ENCODE results near the gene RNASE9.
A peak's percentile ranks its signal among the peaks of the same experiment; 100 is the strongest.

The RNASE9 gene

DNA sequence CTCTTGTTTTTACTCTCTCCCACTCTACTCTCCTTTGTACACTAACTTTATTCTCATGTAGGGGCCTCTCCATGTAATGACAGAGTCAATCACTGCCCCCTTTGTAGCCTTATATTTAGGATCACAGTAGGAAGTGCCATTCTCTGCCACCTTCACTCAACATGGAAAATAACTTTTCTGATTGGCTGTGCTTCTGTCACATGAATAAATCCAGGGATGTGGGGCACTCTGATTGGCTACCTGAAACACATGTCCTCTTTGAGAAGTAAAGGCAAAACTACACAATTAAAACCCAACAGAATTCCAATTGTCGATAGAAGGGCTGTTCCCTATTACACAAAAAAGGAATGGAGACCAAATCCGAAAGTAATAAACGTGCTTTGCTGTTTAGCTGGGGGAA lies at the start of gene RNASE9:
Gene RNASE9 (minus strand): TSS at position 87 of the 400 bp plus-strand sequence.
- Histone ChIP-seq H3K4me3 (ENCODE audit: low read length) (no peak within 1 kb of the TSS), H3K27me3 (ENCODE audit: low read depth, low read length) (no peaks in the 10 kb centered on the region), H3K27ac (ENCODE audit: low read length) (no peak within 1 kb of the TSS), H3K36me3 (replicated peaks; ENCODE audit: low read depth, low read length) (no peaks in the 10 kb centered on the region), H3K79me2 (ENCODE audit: low read length) (no peaks in the 10 kb centered on the region), H3K9me3 (ENCODE audit: insufficient read depth, low read length) (no peaks in the 10 kb centered on the region), H3K9ac (ENCODE audit: low read length) (no peak within 1 kb of the TSS), H4K20me1 (ENCODE audit: insufficient read depth, low read length) (no peaks in the 10 kb centered on the region), H3K4me1 (ENCODE audit: low read length) (no peaks in the 10 kb centered on the region), H3K4me2 (ENCODE audit: low read length) (no peak within 1 kb of the TSS), H2AFZ (ENCODE audit: low read depth, low read length) (no peak within 1 kb of the TSS)
- TF ChIP-seq, protein P1, sequence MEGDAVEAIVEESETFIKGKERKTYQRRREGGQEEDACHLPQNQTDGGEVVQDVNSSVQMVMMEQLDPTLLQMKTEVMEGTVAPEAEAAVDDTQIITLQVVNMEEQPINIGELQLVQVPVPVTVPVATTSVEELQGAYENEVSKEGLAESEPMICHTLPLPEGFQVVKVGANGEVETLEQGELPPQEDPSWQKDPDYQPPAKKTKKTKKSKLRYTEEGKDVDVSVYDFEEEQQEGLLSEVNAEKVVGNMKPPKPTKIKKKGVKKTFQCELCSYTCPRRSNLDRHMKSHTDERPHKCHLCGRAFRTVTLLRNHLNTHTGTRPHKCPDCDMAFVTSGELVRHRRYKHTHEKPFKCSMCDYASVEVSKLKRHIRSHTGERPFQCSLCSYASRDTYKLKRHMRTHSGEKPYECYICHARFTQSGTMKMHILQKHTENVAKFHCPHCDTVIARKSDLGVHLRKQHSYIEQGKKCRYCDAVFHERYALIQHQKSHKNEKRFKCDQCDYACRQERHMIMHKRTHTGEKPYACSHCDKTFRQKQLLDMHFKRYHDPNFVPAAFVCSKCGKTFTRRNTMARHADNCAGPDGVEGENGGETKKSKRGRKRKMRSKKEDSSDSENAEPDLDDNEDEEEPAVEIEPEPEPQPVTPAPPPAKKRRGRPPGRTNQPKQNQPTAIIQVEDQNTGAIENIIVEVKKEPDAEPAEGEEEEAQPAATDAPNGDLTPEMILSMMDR (IDR thresholded peaks at IDR 0.05; ENCODE audit: low read depth, low read length): no peak
- TF ChIP-seq EZH2phosphoT487 (IDR thresholded peaks at IDR 0.05; ENCODE audit: low read depth): no peak

DNA sequence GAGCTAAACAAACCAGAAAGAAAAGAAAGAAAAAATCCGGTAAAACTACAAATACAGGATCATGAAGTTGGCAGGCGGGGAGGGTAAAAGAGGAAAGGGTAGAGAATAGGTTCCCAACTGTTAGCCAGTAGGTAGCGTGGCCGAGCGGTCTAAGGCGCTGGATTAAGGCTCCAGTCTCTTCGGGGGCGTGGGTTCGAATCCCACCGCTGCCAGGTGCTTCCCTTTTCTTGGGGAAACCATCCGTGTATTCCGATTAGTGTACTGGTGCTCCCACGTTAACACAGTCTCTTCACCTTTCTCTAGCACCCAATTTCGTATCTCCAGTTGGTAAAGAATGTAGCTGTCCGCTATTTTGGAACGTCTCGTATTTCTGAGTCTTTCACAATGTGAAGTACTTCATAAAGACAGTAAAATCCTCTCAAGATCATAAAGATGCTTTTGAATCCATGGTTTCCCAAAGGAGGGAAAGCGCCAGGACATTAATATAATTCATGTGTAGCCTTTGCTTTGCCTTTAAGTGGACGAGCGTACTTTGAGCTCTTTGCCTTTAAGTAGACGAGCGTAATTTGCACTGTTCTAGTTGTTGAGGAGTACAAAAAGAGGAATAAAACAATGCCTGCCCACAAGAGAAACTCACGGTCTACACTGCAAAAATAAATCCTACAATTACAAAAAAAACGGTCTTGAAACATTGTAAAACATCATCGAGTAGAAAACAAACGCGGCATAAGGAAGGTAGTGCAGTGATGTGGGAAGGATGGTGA lies 49.3 kb upstream of the RNASE9 start:
- no peaks in the 10 kb centered on the region for H3K9me3 ChIP-seq (ENCODE audit: insufficient read depth, low read length)
- H3K79me2 ChIP-seq (ENCODE audit: low read length): no peaks in the 10 kb centered on the region
- H3K4me3 ChIP-seq (ENCODE audit: low read length): peak overlapping the region; percentile 84
- H3K4me2 ChIP-seq (ENCODE audit: low read length): peak overlapping the region; percentile 87
- peak overlapping the region; percentile 33 for H3K27ac ChIP-seq (ENCODE audit: low read length)
- TF ChIP-seq EZH2phosphoT487 (IDR thresholded peaks at IDR 0.05; ENCODE audit: low read depth): no peak
- TF ChIP-seq, protein P1 (IDR thresholded peaks at IDR 0.05; ENCODE audit: low read depth, low read length): no peak
- H3K27me3 ChIP-seq (ENCODE audit: low read depth, low read length): peaks cover 10% of the 10 kb centered on the region
- H3K9ac ChIP-seq (ENCODE audit: low read length): peak overlapping the region; percentile 70
- H3K4me1 ChIP-seq (ENCODE audit: low read length): peaks cover 53% of the 10 kb centered on the region
- H3K36me3 ChIP-seq (replicated peaks; ENCODE audit: low read depth, low read length): no peaks in the 10 kb centered on the region
- peaks cover 5% of the 10 kb centered on the region for H4K20me1 ChIP-seq (ENCODE audit: insufficient read depth, low read length)
- H2AFZ ChIP-seq (ENCODE audit: low read depth, low read length): peak overlapping the region; percentile 78

DNA sequence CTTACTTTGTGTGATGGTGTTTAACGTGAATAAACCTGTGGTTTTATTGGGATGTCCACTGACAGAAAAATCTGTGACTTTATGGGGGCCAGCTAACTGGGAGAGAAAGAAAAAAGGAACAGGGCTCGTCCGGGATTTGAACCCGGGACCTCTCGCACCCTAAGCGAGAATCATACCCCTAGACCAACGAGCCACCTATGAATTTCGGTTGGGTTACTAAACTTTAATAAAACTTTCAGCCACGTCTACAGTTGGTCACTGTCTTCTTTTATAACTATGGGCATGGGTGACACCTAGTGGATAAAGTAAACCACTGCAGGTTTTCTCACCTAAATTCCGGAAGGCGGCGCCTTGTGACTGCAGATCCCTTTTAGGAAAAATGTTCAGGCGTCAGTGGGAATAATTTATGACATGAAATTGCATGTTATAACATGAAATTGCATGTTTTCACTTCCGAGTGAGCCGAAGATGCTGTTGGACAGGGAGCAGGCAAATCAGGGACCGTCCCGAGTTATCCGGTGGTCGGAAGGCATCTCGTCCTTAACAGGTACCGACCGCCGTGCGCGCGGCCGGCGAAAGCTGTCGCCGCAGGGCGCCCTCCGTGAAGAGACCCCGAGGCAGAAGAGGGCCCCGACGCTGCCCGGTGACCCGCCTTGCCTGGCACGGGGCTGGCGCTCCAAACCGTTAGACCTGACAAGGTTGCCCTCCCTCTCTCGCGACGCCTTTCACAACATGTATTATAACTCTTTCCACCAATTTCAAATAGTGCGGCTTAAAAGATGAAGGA lies 48.6 kb upstream of the RNASE9 start:
- H3K27ac ChIP-seq (ENCODE audit: low read length): peak overlapping the region; percentile 33
- H3K79me2 ChIP-seq (ENCODE audit: low read length): no peaks in the 10 kb centered on the region

More for the DNA sequence above, 48.6 kb upstream of the RNASE9 start:
- no peak for TF ChIP-seq EZH2phosphoT487 (IDR thresholded peaks at IDR 0.05; ENCODE audit: low read depth)
- TF ChIP-seq, protein P1 (IDR thresholded peaks at IDR 0.05; ENCODE audit: low read depth, low read length): peak; percentile 100
- Histone ChIP-seq H3K4me3 (ENCODE audit: low read length) (peak overlapping the region; percentile 84), H3K4me2 (ENCODE audit: low read length) (peak overlapping the region; percentile 87), H3K36me3 (replicated peaks; ENCODE audit: low read depth, low read length) (no peaks in the 10 kb centered on the region), H3K9ac (ENCODE audit: low read length) (peak overlapping the region; percentile 70), H4K20me1 (ENCODE audit: insufficient read depth, low read length) (peaks cover 5% of the 10 kb centered on the region), H3K27me3 (ENCODE audit: low read depth, low read length) (peaks cover 10% of the 10 kb centered on the region), H3K9me3 (ENCODE audit: insufficient read depth, low read length) (no peaks in the 10 kb centered on the region), H3K4me1 (ENCODE audit: low read length) (peaks cover 45% of the 10 kb centered on the region), H2AFZ (ENCODE audit: low read depth, low read length) (peak overlapping the region; percentile 78)
